Measurements from ENCODE around the gene WDFY2.

- TF ChIP-seq CTCF (IDR thresholded peaks at IDR 0.05; ENCODE audit: low read depth, low read length, missing input control): no peak
- TF ChIP-seq TAF1 (conservative IDR thresholded peaks at IDR 0.05): no peak
- no peak for TF ChIP-seq RAD21 (IDR thresholded peaks at IDR 0.05)
Observed at GRCh38 chr13:51768976-51769375, 184.7 kb downstream of the WDFY2 start.
